ENCODE data around the gene C1orf116. TPM values are rescaled to one million over a fixed set of nuclear protein-coding genes. Genes with fewer than 3 reads are reported as not detected.

Gene C1orf116
- total RNA-seq, 1 donor from 2014 or later, result not detected

Other genes starting within 250 kb of the C1orf116 start
- not detected in 2 replicates for gene IL20, start 167.1 kb downstream of the C1orf116 start, total RNA-seq
- gene IL24, start 135.3 kb downstream of the C1orf116 start, total RNA-seq, result 0.25 and 0.39 TPM in 2 replicates
- 65.7 and 70.9 TPM in 2 replicates for gene FCMR, start 110.8 kb downstream of the C1orf116 start, total RNA-seq
- 0.05 TPM in 1 of 2 replicates, not detected in the other for gene PIGR, start 86.3 kb downstream of the C1orf116 start, total RNA-seq
- 0.15 and 0.17 TPM in 2 replicates for gene FCAMR, start 62.3 kb downstream of the C1orf116 start, total RNA-seq
- 8.0 and 8.2 TPM in 2 replicates for gene YOD1, start 18.5 kb upstream of the C1orf116 start, total RNA-seq
- gene PFKFB2, start 20.5 kb upstream of the C1orf116 start, total RNA-seq, result 4.9 and 5.0 TPM in 2 replicates
- gene C4BPB, start 56.1 kb upstream of the C1orf116 start, total RNA-seq, result 11.5 and 15.6 TPM in 2 replicates
- not detected in 2 replicates for gene C4BPA, start 71.5 kb upstream of the C1orf116 start, total RNA-seq